HEK293 (cell line): ENCODE measurements around the gene PLEKHH2.

Experiments
- ATF2 ChIP-seq: fragments of 450-650 bp; formaldehyde crosslinking; IDR thresholded peaks from 2 replicates; pipeline ENCODE4 v1.5.1; 2016; ENCODE audit warnings: missing biosample characterization, missing genetic modification characterization, low read depth
- CTCF ChIP-seq: fragments of 450-650 bp; formaldehyde crosslinking; IDR thresholded peaks from 2 replicates; pipeline ENCODE4 v1.5.1; 2016; ENCODE audit warnings: missing biosample characterization, missing genetic modification characterization
- KLF9 ChIP-seq: fragments of 450-650 bp; formaldehyde crosslinking; IDR thresholded peaks from 2 replicates; pipeline ENCODE4 v1.5.1; 2016; ENCODE audit warnings: missing biosample characterization, missing genetic modification characterization, low read depth
- ZBTB20 ChIP-seq: fragments of 450-650 bp; formaldehyde crosslinking; IDR thresholded peaks from 2 replicates; pipeline ENCODE4 v1.5.1; 2016; ENCODE audit warnings: missing biosample characterization, missing genetic modification characterization
- ZNF133 ChIP-seq: fragments of 450-650 bp; formaldehyde crosslinking; IDR thresholded peaks from 2 replicates; pipeline ENCODE4 v1.5.1; 2016; ENCODE audit warnings: missing biosample characterization, missing genetic modification characterization
- ZNF138 ChIP-seq: fragments of 450-650 bp; formaldehyde crosslinking; IDR thresholded peaks from 2 replicates; pipeline ENCODE4 v1.5.1; 2016; ENCODE audit warnings: missing biosample characterization, missing genetic modification characterization, borderline replicate concordance
- ZNF175 ChIP-seq: fragments of 450-650 bp; formaldehyde crosslinking; IDR thresholded peaks from 2 replicates; pipeline ENCODE4 v1.5.1; 2016; ENCODE audit warnings: missing biosample characterization, missing genetic modification characterization
- ZNF398 ChIP-seq: fragments of 450-650 bp; formaldehyde crosslinking; IDR thresholded peaks from 2 replicates; pipeline ENCODE4 v1.5.1; 2017; ENCODE audit warnings: missing biosample characterization, missing genetic modification characterization
- ZNF416 ChIP-seq: fragments of 450-650 bp; formaldehyde crosslinking; IDR thresholded peaks from 2 replicates; pipeline ENCODE4 v1.5.1; 2016; ENCODE audit warnings: missing biosample characterization, missing genetic modification characterization
- ZNF596 ChIP-seq: fragments of 450-650 bp; IDR thresholded peaks from 2 replicates; pipeline ENCODE4 v1.5.0; 2018; ENCODE audit warnings: missing biosample characterization, mild to moderate bottlenecking, missing genetic modification characterization, moderate library complexity
- ZNF776 ChIP-seq: fragments of 450-650 bp; formaldehyde crosslinking; IDR thresholded peaks from 2 replicates; pipeline ENCODE4 v1.5.0; 2017; ENCODE audit warnings: missing biosample characterization, missing genetic modification characterization, borderline replicate concordance
- ZNF777 ChIP-seq: fragments of 450-650 bp; formaldehyde crosslinking; IDR thresholded peaks from 2 replicates; pipeline ENCODE4 v1.5.1; 2017; ENCODE audit warnings: missing biosample characterization, missing genetic modification characterization, borderline replicate concordance
- TF ChIP-seq, protein P1 (sequence below): fragments of 450-650 bp; formaldehyde crosslinking; IDR thresholded peaks from 2 replicates; pipeline ENCODE4 v1.5.1; 2016; ENCODE audit warnings: missing biosample characterization, missing genetic modification characterization

DNA sequence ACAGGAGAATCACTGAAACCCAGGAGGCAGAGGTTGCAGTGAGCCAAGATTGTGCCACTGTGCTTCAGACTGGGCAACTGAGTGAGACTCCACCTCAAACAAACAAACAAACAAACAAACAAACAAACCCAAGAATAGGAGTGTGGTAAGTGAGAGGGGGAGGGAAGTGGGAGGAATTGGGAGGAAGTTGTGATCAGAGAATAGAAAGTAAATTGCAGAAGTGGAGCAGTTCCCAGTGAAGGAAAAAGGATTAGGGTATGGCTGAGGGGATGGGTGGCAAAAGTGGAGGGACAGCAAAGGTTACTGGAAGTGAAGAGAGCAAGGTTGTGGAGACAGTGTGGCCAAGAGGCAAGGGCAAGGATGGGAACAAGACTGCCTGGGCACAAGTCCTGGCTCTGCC lies 80.3 kb downstream of the PLEKHH2 start:
- TF ChIP-seq CTCF (tag by site-specific recombination) (no peak), ATF2 (tag by site-specific recombination) (no peak), ZNF416 (tag by site-specific recombination) (no peak), ZNF398 (no peak), ZBTB20 (tag by site-specific recombination) (no peak), ZNF777 (no peak), ZNF138 (tag by site-specific recombination) (no peak), ZNF175 (tag by site-specific recombination) (no peak), KLF9 (no peak), ZNF596 (tag by site-specific recombination) (no peak), ZNF133 (tag by site-specific recombination) (no peak), ZNF776 (no peak)
- TF ChIP-seq, protein P1, sequence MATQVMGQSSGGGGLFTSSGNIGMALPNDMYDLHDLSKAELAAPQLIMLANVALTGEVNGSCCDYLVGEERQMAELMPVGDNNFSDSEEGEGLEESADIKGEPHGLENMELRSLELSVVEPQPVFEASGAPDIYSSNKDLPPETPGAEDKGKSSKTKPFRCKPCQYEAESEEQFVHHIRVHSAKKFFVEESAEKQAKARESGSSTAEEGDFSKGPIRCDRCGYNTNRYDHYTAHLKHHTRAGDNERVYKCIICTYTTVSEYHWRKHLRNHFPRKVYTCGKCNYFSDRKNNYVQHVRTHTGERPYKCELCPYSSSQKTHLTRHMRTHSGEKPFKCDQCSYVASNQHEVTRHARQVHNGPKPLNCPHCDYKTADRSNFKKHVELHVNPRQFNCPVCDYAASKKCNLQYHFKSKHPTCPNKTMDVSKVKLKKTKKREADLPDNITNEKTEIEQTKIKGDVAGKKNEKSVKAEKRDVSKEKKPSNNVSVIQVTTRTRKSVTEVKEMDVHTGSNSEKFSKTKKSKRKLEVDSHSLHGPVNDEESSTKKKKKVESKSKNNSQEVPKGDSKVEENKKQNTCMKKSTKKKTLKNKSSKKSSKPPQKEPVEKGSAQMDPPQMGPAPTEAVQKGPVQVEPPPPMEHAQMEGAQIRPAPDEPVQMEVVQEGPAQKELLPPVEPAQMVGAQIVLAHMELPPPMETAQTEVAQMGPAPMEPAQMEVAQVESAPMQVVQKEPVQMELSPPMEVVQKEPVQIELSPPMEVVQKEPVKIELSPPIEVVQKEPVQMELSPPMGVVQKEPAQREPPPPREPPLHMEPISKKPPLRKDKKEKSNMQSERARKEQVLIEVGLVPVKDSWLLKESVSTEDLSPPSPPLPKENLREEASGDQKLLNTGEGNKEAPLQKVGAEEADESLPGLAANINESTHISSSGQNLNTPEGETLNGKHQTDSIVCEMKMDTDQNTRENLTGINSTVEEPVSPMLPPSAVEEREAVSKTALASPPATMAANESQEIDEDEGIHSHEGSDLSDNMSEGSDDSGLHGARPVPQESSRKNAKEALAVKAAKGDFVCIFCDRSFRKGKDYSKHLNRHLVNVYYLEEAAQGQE (tag by site-specific recombination), result no peak
